ENCODE results near the gene CSTF3.
"Not testable (repeated sequence)": the region's sequence is repeated elsewhere in the genome, so short reads cannot be mapped to it uniquely, and the experiment has no call there.

CSTF3 gene

DNA sequence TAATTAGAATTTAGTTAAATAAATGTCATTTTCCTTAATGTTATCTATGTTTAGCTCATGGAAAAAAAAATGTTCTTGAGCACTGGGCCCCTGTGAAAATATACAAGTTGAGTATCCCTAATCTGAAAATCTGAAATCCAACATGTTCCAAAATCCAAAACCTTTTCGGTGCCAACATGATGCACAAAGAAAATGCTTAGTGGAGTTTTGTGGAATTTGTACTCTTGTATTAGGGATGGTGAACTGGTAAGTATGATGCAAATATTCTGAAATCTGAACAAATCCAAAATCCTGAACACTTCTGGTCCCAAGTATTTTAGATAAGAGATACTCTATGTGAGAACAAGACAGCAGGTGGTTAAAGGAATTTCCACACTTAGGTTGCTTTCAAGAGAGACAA lies 77.4 kb downstream of the CSTF3 start:
- no peak for DNase-seq (ENCODE audit: low spot score)

DNA sequence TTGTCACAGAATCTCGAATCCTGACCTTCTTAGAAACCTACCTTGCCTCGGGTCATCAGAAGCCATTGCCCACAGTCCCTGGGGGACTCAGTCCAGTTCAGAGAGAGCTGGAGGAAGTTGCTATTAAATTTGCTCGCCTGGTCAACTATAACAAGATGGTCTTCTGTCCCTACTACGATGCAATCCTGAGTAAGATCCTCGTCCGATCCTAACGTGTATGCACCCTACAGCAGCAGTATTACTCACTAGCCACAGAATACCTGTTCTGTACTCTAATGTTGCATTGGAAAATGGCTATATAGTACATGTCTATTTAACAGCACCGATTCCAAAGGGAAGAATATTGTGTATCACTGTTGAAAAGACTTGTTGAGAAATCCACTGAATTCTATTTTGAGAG lies 88.8 kb downstream of the CSTF3 start:
- DNase-seq (ENCODE audit: low spot score) = no peak

GRCh38 chr11:33068611-33069340 lies 92.5 kb downstream of the CSTF3 start:
- no peak for DNase-seq (ENCODE audit: low spot score)

DNA sequence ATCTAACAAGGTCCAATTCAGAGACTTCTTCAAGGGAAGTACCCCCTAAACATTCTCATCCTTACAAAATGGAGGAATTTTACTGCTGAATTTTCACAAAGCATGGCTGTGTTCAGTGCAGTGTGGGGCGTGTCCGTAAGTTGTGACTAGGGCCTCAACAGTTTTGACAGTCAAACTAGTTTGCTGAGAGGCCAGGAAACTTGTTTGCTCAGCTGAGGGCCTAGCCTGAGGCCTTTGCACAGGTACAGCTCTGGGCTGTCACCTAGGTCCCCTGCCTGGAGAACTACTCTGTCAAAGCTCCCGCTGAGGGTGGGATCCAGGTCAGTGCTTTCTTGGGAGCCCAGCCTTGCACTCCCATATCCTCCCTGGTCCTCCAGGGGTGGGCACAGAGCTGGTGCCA lies 94.0 kb downstream of the CSTF3 start:
- no peak for DNase-seq (ENCODE audit: low spot score)

GRCh38 chr11:33065445-33066178 lies 95.7 kb downstream of the CSTF3 start:
- DNase-seq (ENCODE audit: low spot score) = peak; percentile 72

- no peak for DNase-seq (ENCODE audit: low spot score)
Measured at GRCh38 chr11:33064866-33065265, 96.4 kb downstream of the CSTF3 start.

GRCh38 chr11:33064033-33064825 lies 97.1 kb downstream of the CSTF3 start:
- DNase-seq (ENCODE audit: low spot score) = no peak

DNA sequence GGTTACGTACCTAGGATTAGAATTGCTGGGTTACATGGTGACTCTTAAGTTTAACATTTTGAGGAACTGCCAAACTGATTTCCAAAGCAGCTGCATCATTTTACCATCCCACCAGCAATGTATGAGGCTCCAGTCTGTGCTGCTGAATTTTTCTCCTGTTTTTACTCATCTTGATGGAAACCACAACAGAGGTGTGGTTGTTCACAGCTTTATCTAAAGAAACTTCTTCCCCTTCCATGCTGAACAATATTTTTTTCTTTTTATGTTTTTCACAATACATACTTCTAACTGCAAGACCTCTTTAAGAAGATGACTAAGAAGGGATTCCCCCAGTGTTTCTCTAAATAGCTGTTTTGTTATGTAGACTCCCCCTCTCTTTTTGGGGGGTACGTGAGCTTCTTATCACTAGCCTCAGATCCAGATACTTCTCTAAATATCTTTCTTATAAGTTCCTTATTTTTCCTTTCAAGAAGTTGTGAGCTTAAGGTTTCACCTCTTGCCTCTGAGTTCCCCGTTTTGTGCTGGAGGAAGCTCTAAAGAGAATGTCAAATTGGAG lies 97.9 kb downstream of the CSTF3 start:
- no peak for DNase-seq (ENCODE audit: low spot score)

DNA sequence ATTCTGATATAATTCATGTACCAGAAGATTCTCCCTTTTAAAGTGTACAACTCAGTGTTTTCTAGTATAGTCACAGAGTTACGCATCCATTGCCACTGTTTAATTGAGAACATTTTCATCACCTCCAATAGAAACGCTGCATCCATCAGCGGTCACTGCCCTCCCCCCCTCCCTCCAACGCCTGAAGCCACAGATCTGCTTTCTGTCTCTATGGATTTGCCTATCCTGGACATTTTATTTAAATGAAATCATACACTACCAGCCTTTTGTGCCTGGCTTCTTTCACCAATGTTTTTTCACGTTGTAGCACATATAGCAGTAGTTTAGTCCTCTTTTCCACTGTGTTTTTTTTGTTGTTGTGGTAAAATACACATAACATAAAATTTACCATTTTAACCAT lies 99.1 kb downstream of the CSTF3 start:
- no peak for DNase-seq (ENCODE audit: low spot score)

- DNase-seq (ENCODE audit: low spot score) = no peak
Measured at GRCh38 chr11:33060271-33060670, 101.0 kb downstream of the CSTF3 start.

DNA sequence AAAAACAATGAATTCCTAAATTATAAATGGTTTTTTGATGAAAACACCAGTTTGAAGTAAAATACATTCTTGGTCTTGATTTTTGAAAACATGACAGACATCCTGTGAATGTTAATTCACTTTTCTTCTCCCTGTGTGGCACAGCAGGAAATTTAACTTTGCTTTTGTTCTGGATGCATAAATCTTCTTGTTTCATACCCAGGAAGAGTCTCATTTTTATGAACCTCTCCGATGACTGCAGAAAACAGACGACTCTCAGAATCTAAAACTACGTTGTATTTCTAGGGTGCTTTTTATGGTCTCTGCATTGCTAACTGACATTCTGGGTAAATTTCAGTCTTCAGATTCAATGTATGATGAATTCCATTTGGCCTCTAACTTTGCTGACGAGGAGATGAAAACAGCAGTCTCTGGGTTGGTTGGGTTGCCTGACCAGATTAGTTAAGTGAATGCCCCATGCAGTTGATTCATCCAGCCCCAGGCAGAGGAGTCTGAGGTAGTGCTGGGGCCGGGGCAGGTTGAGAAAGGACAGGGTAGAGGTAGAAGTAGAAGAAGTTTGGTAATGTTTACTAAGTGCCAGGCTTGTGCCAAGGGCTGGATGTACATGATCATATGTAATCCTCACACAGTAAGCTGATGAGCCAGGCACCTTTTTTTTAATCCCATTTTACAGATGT lies 101.8 kb downstream of the CSTF3 start:
- no peak for DNase-seq (ENCODE audit: low spot score)

- no peak for DNase-seq (ENCODE audit: low spot score)
Measured at GRCh38 chr11:33057284-33057683, 104.0 kb downstream of the CSTF3 start.

- no peak for DNase-seq (ENCODE audit: low spot score)
Measured at GRCh38 chr11:33055375-33055774, 105.9 kb downstream of the CSTF3 start.

DNA sequence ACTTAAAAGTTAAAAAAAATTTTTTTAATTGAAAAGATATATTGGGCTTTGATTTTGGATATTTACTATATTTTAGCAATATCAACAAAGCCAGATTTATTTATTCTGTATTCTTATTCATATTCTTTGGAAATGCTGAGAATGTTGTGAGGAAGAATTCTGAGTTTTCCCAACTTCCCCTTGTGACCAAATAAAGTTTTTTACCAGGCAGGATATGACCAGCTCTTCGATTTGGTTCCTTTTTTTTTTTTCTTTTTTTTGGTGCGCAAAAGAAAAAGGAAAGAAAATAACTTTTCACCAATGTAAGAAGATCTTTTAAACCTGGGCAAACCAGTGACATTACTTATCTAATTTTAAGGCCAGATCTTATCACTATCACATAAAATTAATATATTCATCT lies 109.0 kb downstream of the CSTF3 start:
- no peak for DNase-seq (ENCODE audit: low spot score)

- not testable (repeated sequence) for DNase-seq (ENCODE audit: low spot score)
Measured at GRCh38 chr11:33049565-33050408, 111.5 kb downstream of the CSTF3 start.

DNA sequence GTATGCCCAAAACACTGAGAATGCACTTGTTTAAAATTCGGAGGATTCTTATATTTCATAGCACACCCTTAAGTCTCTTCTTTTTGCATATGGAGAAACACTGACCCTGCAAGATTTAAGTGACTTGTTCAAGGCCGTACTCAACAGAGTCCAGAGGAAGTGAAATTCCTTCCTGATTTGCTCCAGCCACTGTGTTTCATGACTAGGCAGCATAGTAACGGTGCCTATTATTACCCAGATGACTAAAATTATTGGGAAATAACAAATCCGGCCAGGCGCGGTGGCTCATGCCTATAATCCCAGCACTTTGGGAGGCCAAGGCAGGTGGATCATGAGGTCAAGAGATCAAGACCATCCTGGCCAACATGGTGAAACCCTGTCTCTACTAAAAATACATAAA lies 112.6 kb downstream of the CSTF3 start:
- not testable (repeated sequence) for DNase-seq (ENCODE audit: low spot score)

- no peak for DNase-seq (ENCODE audit: low spot score)
Measured at GRCh38 chr11:33045551-33046255, 115.6 kb downstream of the CSTF3 start.

GRCh38 chr11:33044285-33044756 lies 117.0 kb downstream of the CSTF3 start:
- DNase-seq (ENCODE audit: low spot score) = no peak

- DNase-seq (ENCODE audit: low spot score) = no peak
Measured at GRCh38 chr11:33043221-33043830, 118.0 kb downstream of the CSTF3 start.

All from left forelimb (tissue), 1 donor.